GM18870 (cell line): Measurements from ENCODE around the gene IL1RAP.
"Not testable (repeated sequence)": the region's sequence is repeated elsewhere in the genome, so short reads cannot be mapped to it uniquely, and the experiment has no call there.

ENCODE experiments used
- ATAC-seq: cut with Tn5 transposase; IDR thresholded peaks from one replicate; pipeline ENCODE4 v1.9.1; 2021; ENCODE audit warnings: moderate library complexity; ENCODE audit not compliant: unreplicated experiment

IL1RAP gene

GRCh38 chr3:190506271-190506670 is 7.6 kb upstream of the IL1RAP start:
- no peak for ATAC-seq

- ATAC-seq: no peak
Observed at GRCh38 chr3:190512666-190513065, 1.2 kb upstream of the IL1RAP start.

- no peak for ATAC-seq
Observed at GRCh38 chr3:190514413-190515153, 698 bp downstream of the IL1RAP start.

GRCh38 chr3:190516416-190516815 is 2.5 kb downstream of the IL1RAP start:
- ATAC-seq: no peak

GRCh38 chr3:190517687-190518086 is 3.8 kb downstream of the IL1RAP start:
- ATAC-seq: no peak

GRCh38 chr3:190518531-190518930 is 4.6 kb downstream of the IL1RAP start:
- ATAC-seq: not testable (repeated sequence)

GRCh38 chr3:190519886-190520285 is 6.0 kb downstream of the IL1RAP start:
- ATAC-seq: no peak

- ATAC-seq: no peak
Observed at GRCh38 chr3:190521998-190522397, 8.1 kb downstream of the IL1RAP start.

GRCh38 chr3:190522621-190523222 is 8.8 kb downstream of the IL1RAP start:
- no peak for ATAC-seq

- ATAC-seq: no peak
Observed at GRCh38 chr3:190524942-190525341, 11.1 kb downstream of the IL1RAP start.

- ATAC-seq: no peak
Observed at GRCh38 chr3:190525634-190526033, 11.7 kb downstream of the IL1RAP start.

GRCh38 chr3:190526787-190527762 is 13.2 kb downstream of the IL1RAP start:
- ATAC-seq: no peak

GRCh38 chr3:190528706-190529105 is 14.8 kb downstream of the IL1RAP start:
- ATAC-seq: no peak

- ATAC-seq: no peak
Observed at GRCh38 chr3:190531406-190531805, 17.5 kb downstream of the IL1RAP start.

- ATAC-seq: no peak
Observed at GRCh38 chr3:190532731-190533203, 18.9 kb downstream of the IL1RAP start.

- ATAC-seq: no peak
Observed at GRCh38 chr3:190533511-190534281, 19.8 kb downstream of the IL1RAP start.

GRCh38 chr3:190534386-190534785 is 20.5 kb downstream of the IL1RAP start:
- ATAC-seq: no peak

- ATAC-seq: no peak
Observed at GRCh38 chr3:190534986-190535385, 21.1 kb downstream of the IL1RAP start.

GRCh38 chr3:190537146-190537545 is 23.3 kb downstream of the IL1RAP start:
- no peak for ATAC-seq

- ATAC-seq: no peak
Observed at GRCh38 chr3:190538288-190538687, 24.4 kb downstream of the IL1RAP start.

GRCh38 chr3:190539526-190539925 is 25.6 kb downstream of the IL1RAP start:
- no peak for ATAC-seq
